Body of pancreas (tissue), 4 donors: ENCODE data around the gene PTPRN2.

ENCODE experiments used
- CTCF ChIP-seq, 7 experiments: fragments of 450-650 bp in 4 of 7; fragments of 200-600 bp in 3 of 7; sonication (generic) in 3 of 7; IDR thresholded peaks; one replicate each; pipeline ENCODE4 v1.5.1; 2016 to 2019; ENCODE audit warnings: antibody characterized with exemption in 7 of 7
- POLR2A ChIP-seq, 3 donors: fragments of 450-650 bp; IDR thresholded peaks; one replicate each; pipeline ENCODE4 v1.6.1; 2016; ENCODE audit warnings: antibody characterized with exemption in 3 of 3, mild to moderate bottlenecking in 2 of 3

- TF ChIP-seq CTCF (IDR thresholded peaks at IDR 0.05) (no peak), POLR2A (IDR thresholded peaks at IDR 0.05) (no peak)
Measured at GRCh38 chr7:157710396-157710795, 877.2 kb downstream of the PTPRN2 start.
